Gastrocnemius medialis (tissue), 4 donors: ENCODE results near the gene SLC45A2. TPM values are rescaled to one million over a fixed set of nuclear protein-coding genes. Genes with fewer than 3 reads are reported as not detected.

Source experiments
- ATAC-seq, 2 donors: fragments of 150-250 bp; one replicate each; pipeline ENCODE4 v1.9.1; 2016
- DNase-seq, 2 donors: peaks; one replicate each; pipeline ENCODE4 v3.0.0-alpha.2; 2019
- H3K27ac ChIP-seq, 4 donors: fragments of 200-600 bp; sonication (generic); 1 replicate in 1 of 4; 2 replicates in 3 of 4; pipeline ENCODE4 v1.5.1; 2016 to 2018; ENCODE audit warnings: mild to moderate bottlenecking in 2 of 4, moderate library complexity in 1 of 4
- H3K27me3 ChIP-seq, 3 donors: fragments of 200-600 bp; sonication (generic) in 2 of 3; 1 replicate in 1 of 3; 2 replicates in 2 of 3; pipeline versions ENCODE4 v1.5.1 to v1.6.0; 2016 to 2019; ENCODE audit warnings: mild to moderate bottlenecking in 1 of 3, moderate library complexity in 1 of 3
- H3K36me3 ChIP-seq, 2 donors: fragments of 200-600 bp; sonication (generic) in 1 of 2; one replicate each; pipeline ENCODE4 v1.5.1; 2017 to 2018
- H3K4me1 ChIP-seq, 2 donors: fragments of 200-600 bp; sonication (generic) in 1 of 2; one replicate each; pipeline ENCODE4 v1.5.1; 2016 to 2017; ENCODE audit warnings: mild to moderate bottlenecking in 2 of 2
- H3K4me3 ChIP-seq, 4 donors: fragments of 200-600 bp; sonication (generic) in 3 of 4; 1 replicate in 1 of 4; 2 replicates in 3 of 4; pipeline ENCODE4 v1.5.1; 2016 to 2019; ENCODE audit warnings: mild to moderate bottlenecking in 2 of 4
- H3K9me3 ChIP-seq, 3 donors: fragments of 200-600 bp; sonication (generic) in 2 of 3; 1 replicate in 1 of 3; 2 replicates in 2 of 3; pipeline ENCODE4 v1.5.1; 2016 to 2019
- POLR2A ChIP-seq, 2 donors: fragments of 450-650 bp; IDR thresholded peaks; one replicate each; pipeline ENCODE4 v1.6.1; 2017; ENCODE audit warnings: antibody characterized with exemption in 2 of 2, mild to moderate bottlenecking in 2 of 2, moderate library complexity in 2 of 2
- in situ Hi-C, 4 donors: fragments of 200-750 bp; cut with MboI; loops; one replicate each; pipeline versions ENCODE4 v1.15.0 to v1.8.0; 2017; ENCODE audit warnings: low sequenced_read_pairs in 4 of 4
- intact Hi-C: fragments of 100-400 bp; cut with DNase I; formaldehyde crosslinking; loops from one replicate; pipeline ENCODE4 v1.15.1; 2023; ENCODE audit warnings: low total_unique reads
- total RNA-seq, 4 donors: library from RNA; depleted of rRNA; stranded (reverse); fragments of >200 nt; gene quantifications; one replicate each; pipeline versions ENCODE4 v1.1.0 to v1.2.3, GENCODE V29; 2016
- TF ChIP-seq, protein P1 (sequence below), 5 experiments: fragments of 450-650 bp in 3 of 5; fragments of 200-600 bp in 2 of 5; sonication (generic) in 2 of 5; IDR thresholded peaks in 4 of 5; conservative IDR thresholded peaks in 1 of 5; 1 replicate in 4 of 5; 2 replicates in 1 of 5; pipeline ENCODE4 v1.5.1; 2016 to 2019; ENCODE audit warnings: antibody characterized with exemption in 5 of 5, mild to moderate bottlenecking in 3 of 5, moderate library complexity in 3 of 5

The SLC45A2 gene
- total RNA-seq, 4 donors from 2014 or later = not detected

DNA sequence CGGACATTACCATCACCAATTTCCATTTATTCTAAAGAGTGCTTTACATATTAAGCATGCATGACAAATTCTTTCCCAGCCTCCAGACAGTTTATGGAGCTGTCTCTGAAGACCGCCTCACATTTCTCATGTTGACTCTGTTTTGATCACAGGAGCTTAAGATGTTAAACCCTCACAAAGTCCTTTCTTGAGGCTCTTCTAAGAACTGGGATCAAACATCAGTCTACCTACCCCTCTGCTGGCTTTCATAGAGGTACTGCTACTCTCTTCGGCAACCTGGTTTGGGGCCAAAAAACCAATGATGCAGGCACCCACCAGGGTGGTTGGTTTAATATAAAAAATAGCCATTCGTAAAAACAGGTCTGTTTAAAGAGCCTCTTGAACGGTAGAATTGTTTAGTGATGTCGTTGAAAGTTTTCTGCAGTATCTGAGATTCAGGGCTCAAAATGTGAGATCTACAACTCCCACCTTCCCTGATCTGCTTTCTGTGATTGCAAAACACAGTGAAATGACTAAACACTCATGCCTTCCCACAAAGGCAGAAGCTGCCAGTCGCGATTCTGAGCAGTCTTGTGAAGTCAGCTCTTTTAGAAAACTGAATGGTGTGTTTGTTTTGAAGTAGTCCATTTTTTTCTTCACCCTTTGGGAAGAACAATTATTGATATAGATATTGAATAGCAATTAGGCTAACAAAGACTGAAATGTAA, 44.8 kb downstream of the SLC45A2 start:
- DNase-seq = no peak
- H3K4me3 ChIP-seq = no peak overlapping the region
- H3K27me3 ChIP-seq = peaks cover 43 to 55% (median 48%) of the 10 kb centered on the region in 3 donors
- no peak for ATAC-seq
- in situ Hi-C loops = loop anchor here in 2 of 4 donors (25.0 kb wide), 1 partner anchor 502 kb away; the partner anchor contains the start of gene TARS1 (in 2 of the 2)
- TF ChIP-seq POLR2A (IDR thresholded peaks at IDR 0.05) = no peak
- TF ChIP-seq, protein P1, sequence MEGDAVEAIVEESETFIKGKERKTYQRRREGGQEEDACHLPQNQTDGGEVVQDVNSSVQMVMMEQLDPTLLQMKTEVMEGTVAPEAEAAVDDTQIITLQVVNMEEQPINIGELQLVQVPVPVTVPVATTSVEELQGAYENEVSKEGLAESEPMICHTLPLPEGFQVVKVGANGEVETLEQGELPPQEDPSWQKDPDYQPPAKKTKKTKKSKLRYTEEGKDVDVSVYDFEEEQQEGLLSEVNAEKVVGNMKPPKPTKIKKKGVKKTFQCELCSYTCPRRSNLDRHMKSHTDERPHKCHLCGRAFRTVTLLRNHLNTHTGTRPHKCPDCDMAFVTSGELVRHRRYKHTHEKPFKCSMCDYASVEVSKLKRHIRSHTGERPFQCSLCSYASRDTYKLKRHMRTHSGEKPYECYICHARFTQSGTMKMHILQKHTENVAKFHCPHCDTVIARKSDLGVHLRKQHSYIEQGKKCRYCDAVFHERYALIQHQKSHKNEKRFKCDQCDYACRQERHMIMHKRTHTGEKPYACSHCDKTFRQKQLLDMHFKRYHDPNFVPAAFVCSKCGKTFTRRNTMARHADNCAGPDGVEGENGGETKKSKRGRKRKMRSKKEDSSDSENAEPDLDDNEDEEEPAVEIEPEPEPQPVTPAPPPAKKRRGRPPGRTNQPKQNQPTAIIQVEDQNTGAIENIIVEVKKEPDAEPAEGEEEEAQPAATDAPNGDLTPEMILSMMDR (IDR thresholded peaks at IDR 0.05 in 4 of 5, conservative IDR thresholded peaks at IDR 0.05 in 1 of 5) = no peak
- no peaks in the 10 kb centered on the region for H3K36me3 ChIP-seq
- H3K27ac ChIP-seq = no peak overlapping the region
- intact Hi-C loops = no loop called here
- peaks cover 0 to 7% of the 10 kb centered on the region in 2 donors for H3K4me1 ChIP-seq
- no peaks in the 10 kb centered on the region for H3K9me3 ChIP-seq

DNA sequence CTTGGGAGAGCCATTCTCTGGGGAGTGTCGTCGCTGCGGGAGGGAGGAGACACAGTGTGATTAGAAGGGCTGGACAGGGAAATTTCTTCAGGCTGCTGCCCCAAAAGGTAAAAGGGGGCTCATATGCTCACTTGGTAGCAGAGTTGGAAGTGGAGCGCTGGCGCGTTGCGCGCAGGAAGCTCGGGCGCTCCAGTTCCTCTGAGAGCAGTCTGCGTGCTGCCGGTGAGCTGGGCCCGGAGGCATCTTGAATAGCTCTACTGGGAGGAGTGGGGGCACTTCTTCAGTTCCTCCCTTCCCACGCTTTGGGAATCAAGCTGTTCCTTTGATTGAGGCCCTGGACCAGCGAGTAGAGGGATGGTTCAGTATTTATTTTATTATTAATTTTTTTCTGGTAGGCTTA, 45.6 kb downstream of the SLC45A2 start:
- in situ Hi-C loops = loop anchor here in 2 of 4 donors (25.0 kb wide), 1 partner anchor 502 kb away; the partner anchor contains the start of gene TARS1 (in 2 of the 2)
- TF ChIP-seq, protein P1 (IDR thresholded peaks at IDR 0.05 in 4 of 5, conservative IDR thresholded peaks at IDR 0.05 in 1 of 5) = no peak
- TF ChIP-seq POLR2A (IDR thresholded peaks at IDR 0.05) = no peak
- no peaks in the 10 kb centered on the region for H3K9me3 ChIP-seq
- DNase-seq (no peak), ATAC-seq (no peak)
- H3K36me3 ChIP-seq = no peaks in the 10 kb centered on the region
- H3K27ac ChIP-seq = no peak overlapping the region
- intact Hi-C loops = no loop called here
- peaks cover 0 to 7% of the 10 kb centered on the region in 2 donors for H3K4me1 ChIP-seq
- peaks cover 43 to 55% (median 48%) of the 10 kb centered on the region in 3 donors for H3K27me3 ChIP-seq
- no peak overlapping the region for H3K4me3 ChIP-seq

DNA sequence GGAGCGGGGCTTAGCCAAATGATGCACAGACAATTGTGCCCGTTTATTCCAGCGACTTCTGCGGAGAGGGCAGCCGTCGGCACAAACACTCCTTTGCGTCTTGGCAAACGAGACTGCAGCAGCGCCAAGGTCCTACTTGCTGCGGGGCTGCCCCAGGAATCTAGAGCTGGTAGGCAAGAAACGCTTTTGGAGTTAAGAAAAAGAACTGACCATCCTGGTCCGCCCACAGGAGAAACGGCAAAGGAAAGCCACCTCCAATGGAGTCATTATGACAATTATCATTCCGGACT, 46.0 kb downstream of the SLC45A2 start:
- Histone ChIP-seq H3K27ac (no peak overlapping the region), H3K4me1 (peaks cover 0 to 7% of the 10 kb centered on the region in 2 donors), H3K4me3 (no peak overlapping the region), H3K27me3 (peaks cover 43 to 55% (median 48%) of the 10 kb centered on the region in 3 donors), H3K9me3 (no peaks in the 10 kb centered on the region), H3K36me3 (no peaks in the 10 kb centered on the region)
- ATAC-seq (no peak), DNase-seq (no peak)
- in situ Hi-C loops (loop anchor here in 2 of 4 donors (25.0 kb wide), 1 partner anchor 501 kb away; the partner anchor contains the start of gene TARS1 (in 2 of the 2)), intact Hi-C loops (no loop called here)
- TF ChIP-seq, protein P1 (IDR thresholded peaks at IDR 0.05 in 4 of 5, conservative IDR thresholded peaks at IDR 0.05 in 1 of 5) = no peak
- TF ChIP-seq POLR2A (IDR thresholded peaks at IDR 0.05) = no peak

DNA sequence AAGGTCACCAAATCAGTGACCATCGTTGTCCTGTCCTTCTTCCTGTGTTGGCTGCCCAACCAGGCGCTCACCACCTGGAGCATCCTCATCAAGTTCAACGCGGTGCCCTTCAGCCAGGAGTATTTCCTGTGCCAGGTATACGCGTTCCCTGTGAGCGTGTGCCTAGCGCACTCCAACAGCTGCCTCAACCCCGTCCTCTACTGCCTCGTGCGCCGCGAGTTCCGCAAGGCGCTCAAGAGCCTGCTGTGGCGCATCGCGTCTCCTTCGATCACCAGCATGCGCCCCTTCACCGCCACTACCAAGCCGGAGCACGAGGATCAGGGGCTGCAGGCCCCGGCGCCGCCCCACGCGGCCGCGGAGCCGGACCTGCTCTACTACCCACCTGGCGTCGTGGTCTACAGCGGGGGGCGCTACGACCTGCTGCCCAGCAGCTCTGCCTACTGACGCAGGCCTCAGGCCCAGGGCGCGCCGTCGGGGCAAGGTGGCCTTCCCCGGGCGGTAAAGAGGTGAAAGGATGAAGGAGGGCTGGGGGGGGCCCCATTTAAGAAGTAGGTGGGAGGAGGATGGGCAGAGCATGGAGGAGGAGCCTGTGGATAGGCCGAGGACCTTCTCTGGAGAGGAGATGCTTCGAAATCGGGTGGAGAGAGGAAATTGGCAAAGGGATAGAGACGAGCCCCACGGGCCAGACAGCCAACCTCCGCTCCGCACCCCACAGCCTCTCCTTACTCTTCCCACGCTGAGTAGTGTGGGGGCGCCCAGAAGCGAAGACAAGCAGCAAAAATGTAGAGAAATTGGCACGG, 46.6 kb downstream of the SLC45A2 start:
- no peaks in the 10 kb centered on the region for H3K36me3 ChIP-seq
- intact Hi-C loops (no loop called here), in situ Hi-C loops (loop anchor here in 2 of 4 donors (25.0 kb wide), 1 partner anchor 501 kb away; the partner anchor contains the start of gene TARS1 (in 2 of the 2))
- no peaks in the 10 kb centered on the region for H3K9me3 ChIP-seq
- ATAC-seq = no peak
- H3K27me3 ChIP-seq = peaks cover 43 to 55% (median 48%) of the 10 kb centered on the region in 3 donors
- H3K27ac ChIP-seq = no peak overlapping the region
- no peak overlapping the region for H3K4me3 ChIP-seq
- DNase-seq = no peak
- peaks cover 0 to 7% of the 10 kb centered on the region in 2 donors for H3K4me1 ChIP-seq
- TF ChIP-seq, protein P1 (IDR thresholded peaks at IDR 0.05 in 4 of 5, conservative IDR thresholded peaks at IDR 0.05 in 1 of 5) = no peak
- TF ChIP-seq POLR2A (IDR thresholded peaks at IDR 0.05) = no peak
